AG09309 (cell line): ENCODE data around the gene OTOL1.

Experiments
- DNase-seq: peaks from one replicate; pipeline ENCODE4 v3.0.0-alpha.2; 2010; ENCODE audit warnings: low read depth
- H3K4me3 ChIP-seq: 2 replicates; pipeline ENCODE4 v1.5.1; 2011; ENCODE audit warnings: mild to moderate bottlenecking, low read depth, low read length, moderate library complexity; ENCODE audit not compliant: control insufficient read depth
- TF ChIP-seq, protein P1 (sequence below): IDR thresholded peaks from 2 replicates; pipeline ENCODE4 v1.5.1; 2011; ENCODE audit warnings: mild to moderate bottlenecking, low read depth, low read length, inconsistent platforms; ENCODE audit not compliant: insufficient read depth, control insufficient read depth; ENCODE audit errors: missing control alignments

OTOL1 gene

DNA sequence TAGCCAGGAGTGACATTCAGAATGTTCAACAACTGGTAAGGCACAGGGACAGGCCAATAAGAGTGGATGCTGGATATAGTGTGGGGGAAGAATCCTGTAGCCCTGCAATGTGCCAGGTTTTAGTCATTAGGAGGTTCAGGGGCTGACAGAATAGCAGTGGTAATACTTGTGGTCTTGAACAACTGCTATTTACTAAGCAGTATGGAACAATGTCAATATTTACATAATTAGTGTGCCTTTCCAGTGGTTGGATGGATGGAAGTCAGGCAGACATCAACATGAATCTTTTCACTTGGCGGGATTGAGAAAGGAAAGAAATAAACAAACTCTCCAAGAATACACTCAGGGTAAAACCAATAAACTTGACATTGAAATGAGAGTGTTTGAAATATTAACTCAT, 55.1 kb downstream of the OTOL1 start:
- no peak overlapping the region for H3K4me3 ChIP-seq
- TF ChIP-seq, protein P1, sequence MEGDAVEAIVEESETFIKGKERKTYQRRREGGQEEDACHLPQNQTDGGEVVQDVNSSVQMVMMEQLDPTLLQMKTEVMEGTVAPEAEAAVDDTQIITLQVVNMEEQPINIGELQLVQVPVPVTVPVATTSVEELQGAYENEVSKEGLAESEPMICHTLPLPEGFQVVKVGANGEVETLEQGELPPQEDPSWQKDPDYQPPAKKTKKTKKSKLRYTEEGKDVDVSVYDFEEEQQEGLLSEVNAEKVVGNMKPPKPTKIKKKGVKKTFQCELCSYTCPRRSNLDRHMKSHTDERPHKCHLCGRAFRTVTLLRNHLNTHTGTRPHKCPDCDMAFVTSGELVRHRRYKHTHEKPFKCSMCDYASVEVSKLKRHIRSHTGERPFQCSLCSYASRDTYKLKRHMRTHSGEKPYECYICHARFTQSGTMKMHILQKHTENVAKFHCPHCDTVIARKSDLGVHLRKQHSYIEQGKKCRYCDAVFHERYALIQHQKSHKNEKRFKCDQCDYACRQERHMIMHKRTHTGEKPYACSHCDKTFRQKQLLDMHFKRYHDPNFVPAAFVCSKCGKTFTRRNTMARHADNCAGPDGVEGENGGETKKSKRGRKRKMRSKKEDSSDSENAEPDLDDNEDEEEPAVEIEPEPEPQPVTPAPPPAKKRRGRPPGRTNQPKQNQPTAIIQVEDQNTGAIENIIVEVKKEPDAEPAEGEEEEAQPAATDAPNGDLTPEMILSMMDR, result no peak
- DNase-seq, result no peak

DNA sequence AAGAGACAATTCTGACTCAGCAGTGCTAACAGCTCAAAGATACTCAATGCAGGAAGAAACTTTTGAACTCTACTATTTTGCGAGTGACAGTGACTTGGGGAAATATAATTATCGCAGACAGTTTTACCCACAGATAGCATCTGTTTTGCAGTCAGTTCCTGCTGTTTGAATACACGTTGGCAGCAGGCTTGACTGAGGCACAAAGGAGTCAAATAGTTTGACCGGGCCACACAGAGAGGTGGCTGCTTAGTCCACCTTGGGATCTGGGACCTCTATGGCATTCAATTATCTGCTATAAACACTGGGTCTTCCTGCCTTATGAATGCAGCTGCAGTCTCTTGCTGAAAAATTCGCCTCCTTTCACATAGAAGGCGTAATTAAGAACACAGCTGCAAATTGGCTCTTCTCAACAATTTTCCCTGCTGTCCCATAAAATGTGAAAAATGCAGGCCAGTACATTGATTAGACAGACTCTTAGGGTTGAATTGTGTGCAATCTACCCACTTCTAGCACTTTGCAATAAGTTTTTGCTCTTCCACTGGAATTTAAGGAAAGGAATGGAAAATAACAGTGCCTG, 56.5 kb downstream of the OTOL1 start:
- H3K4me3 ChIP-seq, result no peak overlapping the region
- DNase-seq, result no peak
- TF ChIP-seq, protein P1, result no peak
